GM21526 (cell line): ENCODE data around the gene TMEM178B.
"Not testable (repeated sequence)": the region's sequence is repeated elsewhere in the genome, so short reads cannot be mapped to it uniquely, and the experiment has no call there.

ENCODE experiments used
- ATAC-seq: cut with Tn5 transposase; IDR thresholded peaks from one replicate; pipeline ENCODE4 v1.9.1; 2021; ENCODE audit warnings: moderate library complexity; ENCODE audit not compliant: unreplicated experiment, low FRiP score

Gene TMEM178B

DNA sequence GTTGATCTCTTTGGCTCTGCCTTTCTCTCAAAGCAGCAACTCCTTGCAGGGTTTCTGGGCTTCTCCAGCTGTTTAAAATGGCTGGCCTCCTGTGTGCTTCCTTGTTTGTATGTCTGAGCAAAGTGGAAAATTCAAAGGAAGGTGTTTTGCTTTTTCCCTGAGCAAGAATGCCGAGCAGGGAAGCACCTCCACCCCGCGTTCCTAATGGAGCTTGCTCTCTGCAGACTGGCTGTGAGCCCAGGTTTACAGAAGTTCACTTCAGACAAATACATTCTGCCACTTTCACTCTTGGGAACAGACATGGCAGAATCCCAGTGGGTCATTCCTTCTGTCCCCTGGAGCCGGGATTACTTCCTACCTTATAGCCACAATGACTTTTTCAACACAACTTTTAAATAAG is 295.6 kb downstream of the TMEM178B start:
- ATAC-seq = no peak

DNA sequence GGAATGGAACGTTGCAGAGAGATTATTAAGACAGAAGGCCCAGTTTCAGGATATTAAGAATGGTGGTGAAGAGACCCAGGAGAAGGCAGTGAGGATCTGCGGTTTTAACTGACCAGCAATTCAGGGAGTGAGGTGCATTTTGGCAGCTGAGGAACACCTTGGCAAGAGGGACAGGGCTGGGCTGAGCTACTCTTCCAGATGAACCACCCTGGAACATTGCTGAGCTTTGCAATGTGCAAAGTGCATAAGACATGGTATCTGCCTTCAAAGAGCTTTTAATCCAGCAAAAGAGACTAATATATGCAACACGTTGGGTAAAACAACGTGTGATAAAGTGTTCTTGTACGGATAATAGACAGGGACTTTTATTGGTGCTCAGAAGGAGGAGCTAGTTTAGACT is 296.3 kb downstream of the TMEM178B start:
- ATAC-seq = no peak

DNA sequence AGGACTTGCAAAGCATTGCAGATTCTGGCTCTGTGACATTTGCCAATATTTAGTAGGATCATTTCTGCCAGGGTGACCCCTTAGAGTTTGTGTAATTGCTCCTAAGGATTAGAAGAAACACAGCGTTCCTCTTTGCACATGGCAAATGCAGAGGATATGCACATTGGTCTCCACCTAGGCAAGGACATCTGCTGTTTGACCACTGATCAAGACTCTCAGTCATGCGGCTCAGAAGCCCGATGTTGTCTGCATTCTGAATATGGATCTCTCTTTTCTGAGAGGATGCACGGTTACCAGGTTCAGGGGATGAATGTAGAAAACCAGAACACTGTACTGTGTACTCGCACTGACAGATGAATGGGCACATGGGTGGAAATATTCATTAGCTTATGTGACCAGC is 296.8 kb downstream of the TMEM178B start:
- ATAC-seq = no peak

GRCh38 chr7:141374425-141374824 is 300.6 kb downstream of the TMEM178B start:
- ATAC-seq = no peak

DNA sequence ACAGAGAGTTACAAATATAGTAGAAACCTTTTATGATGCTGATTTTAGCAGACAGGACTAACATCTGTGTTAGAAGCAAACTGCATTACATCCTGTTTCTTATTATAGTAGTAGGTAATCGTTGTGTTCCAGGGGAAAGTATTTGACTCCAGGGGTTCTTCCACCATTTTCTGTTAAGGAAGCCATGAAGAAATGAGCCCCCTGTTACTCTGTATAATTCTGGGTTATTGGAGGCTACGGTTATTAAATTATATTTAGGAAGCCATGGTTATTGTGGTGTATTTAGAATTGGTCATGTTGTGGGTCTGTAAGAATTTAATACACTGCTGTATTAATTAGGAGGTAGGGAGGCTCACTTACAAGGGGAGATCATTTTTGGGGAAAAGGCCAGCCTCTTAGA is 301.6 kb downstream of the TMEM178B start:
- ATAC-seq = no peak

DNA sequence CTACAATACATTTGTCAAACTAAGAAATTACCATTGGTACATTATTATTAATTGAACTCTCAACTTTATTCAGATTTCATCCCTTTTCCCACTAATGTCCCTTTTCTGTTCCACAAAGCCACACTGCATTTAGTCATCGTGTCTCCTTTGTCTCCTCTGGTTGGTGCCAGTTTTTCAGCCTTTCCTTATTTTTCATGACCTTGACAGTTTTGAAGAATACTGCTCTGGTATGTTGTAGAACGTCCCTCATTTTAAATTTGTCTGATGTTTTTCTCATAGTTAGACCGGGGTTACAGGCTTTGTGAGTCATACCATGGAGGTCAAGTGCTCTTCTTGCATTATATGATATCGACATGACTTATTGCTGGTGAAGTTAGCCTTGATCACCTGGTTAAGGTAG is 304.0 kb downstream of the TMEM178B start:
- ATAC-seq = no peak

- no peak for ATAC-seq
These were observed 304.5 kb downstream of the TMEM178B start for GRCh38 chr7:141378405-141378804.

GRCh38 chr7:141381794-141382427 is 308.0 kb downstream of the TMEM178B start:
- no peak for ATAC-seq

DNA sequence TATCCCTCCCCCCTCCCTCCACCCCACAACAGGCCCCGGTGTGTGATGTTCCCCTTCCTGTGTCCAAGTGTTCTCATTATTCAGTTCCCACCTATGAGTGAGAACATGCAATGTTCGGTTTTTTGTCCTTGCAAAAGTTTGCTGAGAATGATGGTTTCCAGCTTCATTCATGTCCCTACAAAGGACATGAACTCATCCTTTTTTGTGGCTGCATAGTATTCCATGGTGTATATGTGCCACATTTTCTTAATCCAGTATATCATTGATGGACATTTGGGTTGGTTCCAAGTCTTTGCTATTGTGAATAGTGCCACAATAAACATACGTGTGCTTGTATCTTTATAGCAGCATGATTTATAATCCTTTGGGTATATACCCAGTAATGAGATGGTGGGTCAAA is 309.5 kb downstream of the TMEM178B start:
- not testable (repeated sequence) for ATAC-seq

- ATAC-seq = no peak
These were observed 313.0 kb downstream of the TMEM178B start for GRCh38 chr7:141386881-141387280.

- no peak for ATAC-seq
These were observed 313.8 kb downstream of the TMEM178B start for GRCh38 chr7:141387521-141388217.

DNA sequence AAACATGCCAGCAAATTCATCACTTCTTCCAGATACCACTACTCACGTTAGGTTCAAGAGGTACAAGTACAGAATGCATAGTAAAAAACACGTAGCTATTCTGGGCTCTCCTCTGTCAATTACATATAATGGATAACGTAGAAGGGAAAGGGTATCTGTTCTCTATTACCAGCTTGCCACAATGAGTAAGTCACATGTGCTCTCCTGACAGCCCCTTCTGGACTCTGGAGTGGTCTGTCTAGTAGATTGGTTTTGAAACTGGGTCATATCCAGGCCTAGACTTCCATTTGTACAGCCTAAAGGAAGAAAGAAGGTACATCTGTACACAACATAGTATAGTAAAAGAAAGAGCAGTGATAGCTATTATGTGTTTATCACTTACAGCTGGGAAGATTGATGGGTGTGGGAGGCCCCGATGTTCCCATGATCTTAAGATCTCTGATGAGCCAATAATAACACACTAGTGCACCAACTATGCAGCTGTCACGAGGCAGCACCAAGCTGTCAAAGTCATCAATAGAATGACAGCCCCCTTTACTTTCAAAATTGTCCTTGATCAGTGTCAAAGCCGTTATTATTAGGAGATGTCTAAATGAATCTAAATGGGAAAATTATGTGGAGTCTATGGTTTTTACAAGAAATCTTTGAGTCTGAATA is 315.4 kb downstream of the TMEM178B start:
- ATAC-seq = no peak

- ATAC-seq = no peak
These were observed 316.5 kb downstream of the TMEM178B start for GRCh38 chr7:141390339-141390738.

DNA sequence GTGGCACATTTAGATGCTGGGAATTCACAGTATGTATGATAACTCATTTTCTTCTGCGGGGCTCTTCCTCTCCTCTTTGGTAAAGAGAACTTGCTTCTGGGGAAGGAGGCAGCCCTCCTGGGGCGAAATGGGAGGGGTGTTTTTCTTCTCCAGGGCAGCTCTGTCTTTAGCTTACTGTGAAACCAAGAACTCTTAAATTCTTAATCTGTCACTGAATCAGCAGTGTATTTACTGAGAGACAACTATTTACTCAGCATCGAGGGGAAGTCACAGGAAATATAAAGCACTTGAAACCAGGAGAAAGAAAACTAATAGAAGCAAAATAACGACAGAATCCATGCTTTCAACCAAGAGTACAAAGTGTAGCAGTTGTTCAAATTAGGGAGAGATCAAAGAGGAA is 319.2 kb downstream of the TMEM178B start:
- no peak for ATAC-seq

DNA sequence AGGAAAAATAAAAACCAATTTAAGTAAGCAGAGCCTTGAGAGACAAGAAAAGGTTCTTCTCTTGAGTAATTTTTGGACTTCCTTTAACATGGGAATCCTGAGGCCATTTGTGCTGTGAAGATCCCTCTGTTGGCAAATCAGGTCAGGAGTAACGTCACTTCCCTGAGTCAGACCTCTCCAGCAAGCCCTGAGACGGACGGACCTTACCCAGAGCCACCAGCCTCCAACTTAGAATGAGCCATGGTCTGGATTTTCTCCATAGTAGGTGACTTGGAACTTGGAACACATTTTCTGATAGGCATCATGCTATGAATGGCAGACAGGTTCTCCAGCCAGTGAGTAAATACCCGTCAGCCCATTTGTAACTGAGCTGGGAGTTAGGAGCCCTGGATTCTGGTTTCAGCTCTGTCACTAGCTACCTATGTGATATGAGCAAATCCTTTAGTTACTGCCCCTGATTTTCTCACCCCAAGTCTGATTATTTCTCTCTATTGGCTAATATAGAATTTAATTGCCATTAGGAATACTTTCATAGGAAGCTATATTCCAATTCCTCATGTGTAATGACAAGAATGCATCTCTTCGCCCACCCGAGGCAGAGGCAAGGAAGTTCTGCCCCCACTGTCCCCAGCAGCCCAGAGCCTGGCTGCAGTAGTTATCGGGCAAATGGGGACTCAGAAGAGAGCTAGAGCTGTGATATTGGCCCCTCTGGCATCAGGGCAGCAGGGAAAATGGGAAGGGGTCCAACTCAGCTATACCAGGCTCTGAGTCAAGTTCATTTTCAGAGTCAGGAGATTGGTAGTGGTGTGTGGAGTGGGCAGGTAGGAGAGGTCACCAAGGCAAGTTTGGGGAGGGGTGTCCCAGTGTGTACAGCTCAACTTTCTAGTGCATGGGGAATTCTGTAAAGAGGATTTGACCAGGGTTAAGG is 323.6 kb downstream of the TMEM178B start:
- no peak for ATAC-seq

DNA sequence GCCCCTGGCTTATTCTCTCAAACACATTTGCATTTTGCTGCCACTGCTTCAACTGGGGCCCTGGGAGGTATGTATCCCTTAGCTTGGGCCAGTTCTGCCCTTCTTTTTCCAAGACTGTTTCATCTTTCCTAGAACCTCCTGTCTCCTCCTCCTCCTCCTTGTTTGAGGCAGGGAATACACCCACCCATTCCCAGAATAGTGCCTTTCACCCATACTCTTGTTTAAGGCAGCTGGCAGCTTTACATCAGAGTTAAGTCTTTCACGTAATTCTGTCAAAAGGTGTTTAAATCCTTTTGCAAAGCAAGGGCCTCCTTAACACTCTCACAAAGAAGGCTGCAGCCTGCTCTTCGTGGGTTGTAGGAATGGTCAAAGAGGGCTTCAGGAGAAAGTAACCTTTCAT is 326.5 kb downstream of the TMEM178B start:
- no peak for ATAC-seq

GRCh38 chr7:141402277-141402996 is 328.6 kb downstream of the TMEM178B start:
- no peak for ATAC-seq

DNA sequence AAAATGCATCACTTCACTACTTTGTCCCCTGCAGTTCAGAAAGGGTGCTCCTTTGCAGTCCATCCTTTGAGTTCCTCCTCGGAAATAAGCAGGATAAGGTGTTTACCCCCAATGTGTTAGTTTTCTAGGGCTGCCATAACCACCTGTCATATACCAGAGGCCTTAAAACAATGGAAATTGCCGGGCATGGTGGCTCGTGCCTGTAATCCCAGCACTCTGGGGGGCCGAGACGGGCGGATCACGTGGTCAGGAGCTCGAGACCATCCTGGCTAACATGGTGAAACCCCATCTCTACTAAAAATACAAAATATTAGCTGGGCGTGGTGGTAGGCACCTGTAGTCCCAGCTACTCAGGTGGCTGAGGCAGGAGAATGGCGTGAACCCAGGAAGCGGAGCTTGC is 330.0 kb downstream of the TMEM178B start:
- ATAC-seq = not testable (repeated sequence)

- no peak for ATAC-seq
These were observed 332.5 kb downstream of the TMEM178B start for GRCh38 chr7:141406347-141406746.

GRCh38 chr7:141407893-141408292 is 334.0 kb downstream of the TMEM178B start:
- no peak for ATAC-seq
